Body of pancreas (tissue), 4 donors: Measurements from ENCODE around the gene SLC2A10.

Experiments
- CTCF ChIP-seq, 7 experiments: fragments of 450-650 bp in 4 of 7; fragments of 200-600 bp in 3 of 7; sonication (generic) in 3 of 7; IDR thresholded peaks; one replicate each; pipeline ENCODE4 v1.5.1; 2016 to 2019; ENCODE audit warnings: antibody characterized with exemption in 7 of 7
- POLR2A ChIP-seq, 3 donors: fragments of 450-650 bp; IDR thresholded peaks; one replicate each; pipeline ENCODE4 v1.6.1; 2016; ENCODE audit warnings: antibody characterized with exemption in 3 of 3, mild to moderate bottlenecking in 2 of 3

- no peak for TF ChIP-seq POLR2A (IDR thresholded peaks at IDR 0.05)
- no peak for TF ChIP-seq CTCF (IDR thresholded peaks at IDR 0.05)
Measured at GRCh38 chr20:46666818-46667515, 42.5 kb upstream of the SLC2A10 start.
